SK-N-MC (cell line): ENCODE data around the gene PSTPIP2.

Experiments
- EZH2 ChIP-seq: fragments of 200-600 bp; sonication (generic); IDR thresholded peaks from one replicate; pipeline ENCODE4 v1.6.1; 2017; ENCODE audit warnings: antibody characterized with exemption
- FOXP2 ChIP-seq: optimal IDR thresholded peaks from 2 replicates; pipeline ENCODE3; 2011; ENCODE audit warnings: mild to moderate bottlenecking, moderate library complexity; ENCODE audit not compliant: insufficient read depth; ENCODE audit errors: extremely low read length, control extremely low read depth
- POLR2AphosphoS5 ChIP-seq: IDR thresholded peaks from 2 replicates; pipeline ENCODE4 v1.6.1; 2012; ENCODE audit warnings: mild to moderate bottlenecking, low read depth, low read length, borderline replicate concordance

GRCh38 chr18:46048641-46049040, 23.4 kb downstream of the PSTPIP2 start:
- no peak for TF ChIP-seq POLR2AphosphoS5
- TF ChIP-seq EZH2 = no peak
- no peak for TF ChIP-seq FOXP2
